Neuron (in vitro differentiated cells): ENCODE measurements around the gene TENM4.

Source experiments
- H2AFZ ChIP-seq: one replicate; pipeline ENCODE4 v1.6.1; 2013; ENCODE audit warnings: low read depth, mild to moderate bottlenecking, inconsistent platforms, low read length, moderate library complexity
- H3K27me3 ChIP-seq: one replicate; pipeline ENCODE4 v1.6.1; 2013; ENCODE audit warnings: low read length; ENCODE audit not compliant: insufficient read depth
- H3K36me3 ChIP-seq: one replicate; pipeline ENCODE4 v1.6.1; 2013; ENCODE audit warnings: low read length; ENCODE audit not compliant: insufficient read depth
- H3K4me1 ChIP-seq: one replicate; pipeline ENCODE4 v1.6.1; 2013; ENCODE audit warnings: low read length; ENCODE audit not compliant: insufficient read depth
- H3K4me3 ChIP-seq: 2 replicates; pipeline ENCODE4 v1.5.1; 2013; ENCODE audit warnings: mild to moderate bottlenecking, low read length, moderate library complexity
- H3K9me3 ChIP-seq: one replicate; pipeline ENCODE4 v1.6.1; 2013; ENCODE audit warnings: low read length

TENM4 gene

GRCh38 chr11:79045018-79045799 is 395.6 kb downstream of the TENM4 start:
- Histone ChIP-seq H2AFZ (no peak overlapping the region), H3K4me1 (peaks cover 18% of the 10 kb centered on the region), H3K9me3 (no peaks in the 10 kb centered on the region), H3K27me3 (no peaks in the 10 kb centered on the region), H3K36me3 (no peaks in the 10 kb centered on the region), H3K4me3 (no peak overlapping the region)

GRCh38 chr11:79044201-79044600 is 396.6 kb downstream of the TENM4 start:
- Histone ChIP-seq H3K36me3 (no peaks in the 10 kb centered on the region), H3K9me3 (no peaks in the 10 kb centered on the region), H2AFZ (no peak overlapping the region), H3K4me1 (peaks cover 18% of the 10 kb centered on the region), H3K27me3 (no peaks in the 10 kb centered on the region), H3K4me3 (no peak overlapping the region)

- Histone ChIP-seq H3K27me3 (no peaks in the 10 kb centered on the region), H3K4me1 (peaks cover 18% of the 10 kb centered on the region), H2AFZ (no peak overlapping the region), H3K4me3 (no peak overlapping the region), H3K36me3 (no peaks in the 10 kb centered on the region), H3K9me3 (no peaks in the 10 kb centered on the region)
Observed at GRCh38 chr11:79043726-79044125, 397.1 kb downstream of the TENM4 start.

- H3K36me3 ChIP-seq = no peaks in the 10 kb centered on the region
- H2AFZ ChIP-seq = no peak overlapping the region
Observed at GRCh38 chr11:79042824-79043223, 398.0 kb downstream of the TENM4 start.

GRCh38 chr11:79040348-79040747 is 400.5 kb downstream of the TENM4 start:
- no peak overlapping the region for H2AFZ ChIP-seq
- no peaks in the 10 kb centered on the region for H3K27me3 ChIP-seq
- no peaks in the 10 kb centered on the region for H3K4me1 ChIP-seq
- no peak overlapping the region for H3K4me3 ChIP-seq
- no peaks in the 10 kb centered on the region for H3K9me3 ChIP-seq
- H3K36me3 ChIP-seq = no peaks in the 10 kb centered on the region

More at GRCh38 chr11:79042824-79043223, 398.0 kb downstream of the TENM4 start:
- H3K4me1 ChIP-seq = peaks cover 18% of the 10 kb centered on the region
- H3K9me3 ChIP-seq = no peaks in the 10 kb centered on the region
- H3K27me3 ChIP-seq = no peaks in the 10 kb centered on the region
- no peak overlapping the region for H3K4me3 ChIP-seq

GRCh38 chr11:79039122-79039521 is 401.7 kb downstream of the TENM4 start:
- H3K9me3 ChIP-seq = no peaks in the 10 kb centered on the region
- H3K36me3 ChIP-seq = no peaks in the 10 kb centered on the region
- no peaks in the 10 kb centered on the region for H3K4me1 ChIP-seq
- no peak overlapping the region for H2AFZ ChIP-seq
- H3K27me3 ChIP-seq = no peaks in the 10 kb centered on the region
- H3K4me3 ChIP-seq = no peak overlapping the region

GRCh38 chr11:79035881-79036280 is 404.9 kb downstream of the TENM4 start:
- Histone ChIP-seq H3K4me1 (no peaks in the 10 kb centered on the region), H3K9me3 (no peaks in the 10 kb centered on the region)

GRCh38 chr11:79033833-79034232 is 407.0 kb downstream of the TENM4 start:
- no peak overlapping the region for H3K4me3 ChIP-seq
- H3K4me1 ChIP-seq = no peaks in the 10 kb centered on the region
- no peak overlapping the region for H2AFZ ChIP-seq
- no peaks in the 10 kb centered on the region for H3K36me3 ChIP-seq
- H3K9me3 ChIP-seq = no peaks in the 10 kb centered on the region
- no peaks in the 10 kb centered on the region for H3K27me3 ChIP-seq

More at GRCh38 chr11:79035881-79036280, 404.9 kb downstream of the TENM4 start:
- H2AFZ ChIP-seq = no peak overlapping the region
- no peaks in the 10 kb centered on the region for H3K27me3 ChIP-seq
- no peak overlapping the region for H3K4me3 ChIP-seq
- H3K36me3 ChIP-seq = no peaks in the 10 kb centered on the region

- Histone ChIP-seq H3K36me3 (no peaks in the 10 kb centered on the region), H3K27me3 (no peaks in the 10 kb centered on the region), H3K9me3 (no peaks in the 10 kb centered on the region), H2AFZ (no peak overlapping the region), H3K4me3 (no peak overlapping the region), H3K4me1 (no peaks in the 10 kb centered on the region)
Observed at GRCh38 chr11:79030448-79030847, 410.4 kb downstream of the TENM4 start.

- Histone ChIP-seq H3K4me1 (no peaks in the 10 kb centered on the region), H3K36me3 (no peaks in the 10 kb centered on the region), H2AFZ (no peak overlapping the region), H3K4me3 (no peak overlapping the region), H3K27me3 (no peaks in the 10 kb centered on the region), H3K9me3 (no peaks in the 10 kb centered on the region)
Observed at GRCh38 chr11:79028225-79028624, 412.6 kb downstream of the TENM4 start.

- no peaks in the 10 kb centered on the region for H3K27me3 ChIP-seq
- no peak overlapping the region for H2AFZ ChIP-seq
- H3K4me3 ChIP-seq = no peak overlapping the region
- H3K9me3 ChIP-seq = no peaks in the 10 kb centered on the region
- no peaks in the 10 kb centered on the region for H3K4me1 ChIP-seq
- no peaks in the 10 kb centered on the region for H3K36me3 ChIP-seq
Observed at GRCh38 chr11:79026803-79027445, 413.9 kb downstream of the TENM4 start.

- Histone ChIP-seq H3K4me1 (peaks cover 3% of the 10 kb centered on the region), H3K27me3 (no peaks in the 10 kb centered on the region), H3K36me3 (no peaks in the 10 kb centered on the region), H3K4me3 (no peak overlapping the region), H3K9me3 (no peaks in the 10 kb centered on the region), H2AFZ (no peak overlapping the region)
Observed at GRCh38 chr11:79025622-79026021, 415.2 kb downstream of the TENM4 start.

- H3K4me3 ChIP-seq = no peak overlapping the region
- H2AFZ ChIP-seq = no peak overlapping the region
- no peaks in the 10 kb centered on the region for H3K9me3 ChIP-seq
- peaks cover 4% of the 10 kb centered on the region for H3K4me1 ChIP-seq
- H3K27me3 ChIP-seq = no peaks in the 10 kb centered on the region
- no peaks in the 10 kb centered on the region for H3K36me3 ChIP-seq
Observed at GRCh38 chr11:79025097-79025496, 415.7 kb downstream of the TENM4 start.
